NB4 (cell line): ENCODE data around the gene CTTN.

Source experiments
- DNase-seq: peaks from one replicate; pipeline ENCODE4 v3.0.0; 2010; ENCODE audit warnings: low read depth
- H3K4me3 ChIP-seq: one replicate; pipeline ENCODE4 v1.5.1; 2011; ENCODE audit warnings: mild to moderate bottlenecking, low read depth, low read length, moderate library complexity
- CTCF ChIP-seq: IDR thresholded peaks from one replicate; pipeline ENCODE4 v1.5.1; 2012; ENCODE audit warnings: low read depth, low read length
- MAX ChIP-seq: IDR thresholded peaks from 2 replicates; pipeline ENCODE4 v1.6.1; 2011; ENCODE audit warnings: low read depth, low read length
- MYC ChIP-seq: IDR thresholded peaks from 2 replicates; pipeline ENCODE4 v1.6.1; 2011; ENCODE audit warnings: low read depth, low read length
- POLR2A ChIP-seq: IDR thresholded peaks from 2 replicates; pipeline ENCODE4 v1.6.1; 2011; ENCODE audit warnings: mild to moderate bottlenecking; ENCODE audit not compliant: insufficient read length; ENCODE audit errors: extremely low read depth

The CTTN gene

GRCh38 chr11:70486026-70486415 is 87.7 kb downstream of the CTTN start:
- DNase-seq: no peak
- TF ChIP-seq MYC (no peak), CTCF (no peak), POLR2A (no peak), MAX (no peak)
- H3K4me3 ChIP-seq: no peak overlapping the region
